ENCODE data around the gene RHBDL1.

RHBDL1 gene

DNA sequence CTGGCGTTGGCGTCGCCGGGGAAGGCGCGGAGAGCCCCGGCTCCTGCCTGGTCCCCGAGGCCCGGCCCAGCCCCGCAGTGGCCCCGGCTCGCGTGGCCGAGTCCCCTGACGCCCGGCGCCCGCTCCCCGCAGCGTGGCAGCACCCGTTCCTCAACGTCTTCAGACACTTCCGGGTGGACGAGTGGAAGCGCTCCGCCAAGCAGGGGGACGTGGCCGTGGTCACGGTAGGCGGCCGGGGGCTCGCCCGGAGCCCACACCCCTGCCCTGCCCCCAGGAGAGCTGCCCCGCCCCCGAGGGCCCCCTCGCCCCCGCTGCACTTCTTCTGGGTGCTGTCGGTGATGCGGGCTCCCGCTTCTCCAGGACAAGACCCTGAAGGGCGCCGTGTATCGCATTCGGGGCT lies 25.8 kb upstream of the RHBDL1 start:
- H3K27me3 ChIP-seq (ENCODE audit: control insufficient read depth, insufficient read depth, low read length) = no peaks in the 10 kb centered on the region
- peaks cover 28% of the 10 kb centered on the region for H3K36me3 ChIP-seq (ENCODE audit: control insufficient read depth, insufficient read depth, low read length)
- H3K4me1 ChIP-seq (ENCODE audit: control insufficient read depth, insufficient read depth, low read length) = no peaks in the 10 kb centered on the region
- no peak overlapping the region for H3K9ac ChIP-seq (ENCODE audit: low read depth, low read length)
- H3K9me3 ChIP-seq (ENCODE audit: control insufficient read depth, insufficient read depth, low read length) = no peaks in the 10 kb centered on the region
- H3K4me3 ChIP-seq (ENCODE audit: low read depth, low read length) = peak overlapping the region; percentile 79

DNA sequence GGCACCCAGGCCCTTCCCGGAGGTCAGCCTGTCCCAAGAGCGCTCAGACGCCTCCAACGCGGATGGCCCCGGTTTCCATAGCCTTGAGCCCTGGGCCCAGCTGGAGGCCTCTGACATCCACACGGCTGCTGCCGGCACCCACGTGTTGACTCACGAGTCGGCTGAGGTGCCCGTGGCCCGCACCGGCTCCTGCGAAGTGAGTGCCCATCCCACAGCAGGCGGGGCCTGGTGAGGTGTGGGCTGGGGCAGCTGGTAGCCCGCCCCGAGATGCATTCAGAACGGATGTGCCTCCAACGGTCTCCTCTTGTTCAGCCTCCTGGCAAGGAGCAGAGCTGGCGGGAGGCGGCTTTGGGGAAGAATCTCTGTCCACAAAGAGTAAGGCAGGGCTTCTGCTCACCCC lies 23.6 kb upstream of the RHBDL1 start:
- peaks cover 43% of the 10 kb centered on the region for H3K36me3 ChIP-seq (ENCODE audit: control insufficient read depth, insufficient read depth, low read length)
- no peaks in the 10 kb centered on the region for H3K4me1 ChIP-seq (ENCODE audit: control insufficient read depth, insufficient read depth, low read length)
- no peak overlapping the region for H3K4me3 ChIP-seq (ENCODE audit: low read depth, low read length)
- no peaks in the 10 kb centered on the region for H3K27me3 ChIP-seq (ENCODE audit: control insufficient read depth, insufficient read depth, low read length)
- H3K9me3 ChIP-seq (ENCODE audit: control insufficient read depth, insufficient read depth, low read length) = no peaks in the 10 kb centered on the region
- H3K9ac ChIP-seq (ENCODE audit: low read depth, low read length) = no peak overlapping the region

DNA sequence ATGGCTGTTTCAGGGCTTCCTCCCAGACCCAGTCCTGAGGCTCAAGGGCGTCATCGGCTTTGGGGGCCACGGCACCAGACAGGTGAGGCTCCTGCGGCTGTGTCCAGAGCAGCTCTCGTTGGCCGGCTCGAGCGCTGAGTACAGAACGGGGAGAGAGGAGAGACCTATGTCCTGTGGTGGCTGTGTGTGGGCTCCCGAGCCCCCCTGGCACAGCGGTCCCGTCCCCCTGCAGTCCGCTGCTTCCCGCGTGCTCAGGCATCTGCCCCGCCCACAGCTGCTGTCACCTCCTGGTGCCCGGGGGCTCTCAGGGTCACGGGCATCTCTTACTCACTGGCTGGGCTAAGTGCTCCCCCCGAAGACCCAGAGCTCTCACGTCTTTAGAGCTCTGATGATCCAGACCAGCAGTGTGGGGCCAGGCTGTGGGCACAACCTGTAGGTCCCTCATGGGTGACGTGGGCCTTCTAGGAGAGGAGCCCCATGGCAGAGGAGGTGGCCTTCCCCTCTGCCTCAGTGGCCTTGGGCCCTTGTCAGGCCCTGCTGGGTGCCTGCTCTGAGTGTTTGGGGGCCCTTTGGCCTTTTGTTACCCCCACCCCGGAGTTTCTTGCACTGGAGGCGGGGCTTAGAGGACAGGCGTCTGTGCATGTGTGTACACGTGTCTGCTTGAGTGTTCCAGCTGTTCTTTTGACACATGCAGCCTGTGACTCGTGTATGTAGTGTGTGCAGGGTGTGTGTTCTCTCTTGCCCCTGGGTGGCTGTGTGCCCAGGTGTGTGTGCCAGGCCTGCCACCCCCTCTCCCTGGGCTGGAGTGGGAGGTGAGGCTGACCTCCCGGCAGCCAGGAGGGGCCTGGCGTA lies 22.8 kb upstream of the RHBDL1 start:
- Histone ChIP-seq H3K4me1 (ENCODE audit: control insufficient read depth, insufficient read depth, low read length) (no peaks in the 10 kb centered on the region), H3K9ac (ENCODE audit: low read depth, low read length) (no peak overlapping the region), H3K4me3 (ENCODE audit: low read depth, low read length) (no peak overlapping the region), H3K27me3 (ENCODE audit: control insufficient read depth, insufficient read depth, low read length) (no peaks in the 10 kb centered on the region), H3K36me3 (ENCODE audit: control insufficient read depth, insufficient read depth, low read length) (peaks cover 46% of the 10 kb centered on the region), H3K9me3 (ENCODE audit: control insufficient read depth, insufficient read depth, low read length) (no peaks in the 10 kb centered on the region)

DNA sequence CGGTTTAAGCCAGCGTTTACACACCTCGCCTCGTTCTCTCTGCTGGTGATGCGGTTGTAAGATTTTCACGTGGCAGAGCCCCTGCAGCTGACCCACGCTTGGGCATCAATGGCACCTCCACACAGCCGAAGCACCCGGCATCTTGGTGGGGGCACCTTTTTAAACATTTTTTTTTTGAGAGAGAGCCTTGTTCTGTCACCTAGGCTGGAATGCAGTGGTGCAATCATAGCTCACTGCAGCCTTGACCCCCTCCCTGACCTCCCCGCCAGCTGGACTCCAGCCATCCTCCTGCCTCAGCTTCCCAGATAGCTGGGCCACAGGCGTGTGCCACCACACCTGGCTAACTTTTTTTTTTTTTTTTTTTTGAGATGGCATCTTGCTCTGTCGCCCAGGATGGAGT lies 21.4 kb upstream of the RHBDL1 start:
- no peak overlapping the region for H3K4me3 ChIP-seq (ENCODE audit: low read depth, low read length)
- no peak overlapping the region for H3K9ac ChIP-seq (ENCODE audit: low read depth, low read length)
- no peaks in the 10 kb centered on the region for H3K9me3 ChIP-seq (ENCODE audit: control insufficient read depth, insufficient read depth, low read length)
- peaks cover 55% of the 10 kb centered on the region for H3K36me3 ChIP-seq (ENCODE audit: control insufficient read depth, insufficient read depth, low read length)
- no peaks in the 10 kb centered on the region for H3K4me1 ChIP-seq (ENCODE audit: control insufficient read depth, insufficient read depth, low read length)
- no peaks in the 10 kb centered on the region for H3K27me3 ChIP-seq (ENCODE audit: control insufficient read depth, insufficient read depth, low read length)

DNA sequence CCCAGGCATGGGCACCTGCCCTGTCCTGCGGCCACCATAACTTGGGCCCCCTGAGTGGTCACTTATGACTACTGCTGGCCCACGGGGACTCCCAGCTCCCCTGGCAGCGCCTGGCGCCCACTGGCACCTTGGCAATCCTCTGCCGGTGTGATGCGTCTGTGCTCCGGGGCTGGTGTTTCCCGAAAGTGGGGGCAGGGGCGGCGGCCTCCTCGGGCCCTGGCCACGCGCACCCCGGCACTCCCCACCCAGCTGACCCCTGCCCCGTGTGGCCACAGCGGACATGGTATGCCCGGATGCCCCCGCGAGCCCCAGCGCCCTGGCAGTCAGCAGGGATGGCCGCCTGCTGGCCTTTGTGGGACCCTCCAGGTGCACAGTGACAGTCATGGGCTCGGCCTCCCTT lies 18.0 kb upstream of the RHBDL1 start:
- Histone ChIP-seq H3K4me1 (ENCODE audit: control insufficient read depth, insufficient read depth, low read length) (no peaks in the 10 kb centered on the region), H3K9me3 (ENCODE audit: control insufficient read depth, insufficient read depth, low read length) (no peaks in the 10 kb centered on the region), H3K36me3 (ENCODE audit: control insufficient read depth, insufficient read depth, low read length) (peaks cover 45% of the 10 kb centered on the region)

DNA sequence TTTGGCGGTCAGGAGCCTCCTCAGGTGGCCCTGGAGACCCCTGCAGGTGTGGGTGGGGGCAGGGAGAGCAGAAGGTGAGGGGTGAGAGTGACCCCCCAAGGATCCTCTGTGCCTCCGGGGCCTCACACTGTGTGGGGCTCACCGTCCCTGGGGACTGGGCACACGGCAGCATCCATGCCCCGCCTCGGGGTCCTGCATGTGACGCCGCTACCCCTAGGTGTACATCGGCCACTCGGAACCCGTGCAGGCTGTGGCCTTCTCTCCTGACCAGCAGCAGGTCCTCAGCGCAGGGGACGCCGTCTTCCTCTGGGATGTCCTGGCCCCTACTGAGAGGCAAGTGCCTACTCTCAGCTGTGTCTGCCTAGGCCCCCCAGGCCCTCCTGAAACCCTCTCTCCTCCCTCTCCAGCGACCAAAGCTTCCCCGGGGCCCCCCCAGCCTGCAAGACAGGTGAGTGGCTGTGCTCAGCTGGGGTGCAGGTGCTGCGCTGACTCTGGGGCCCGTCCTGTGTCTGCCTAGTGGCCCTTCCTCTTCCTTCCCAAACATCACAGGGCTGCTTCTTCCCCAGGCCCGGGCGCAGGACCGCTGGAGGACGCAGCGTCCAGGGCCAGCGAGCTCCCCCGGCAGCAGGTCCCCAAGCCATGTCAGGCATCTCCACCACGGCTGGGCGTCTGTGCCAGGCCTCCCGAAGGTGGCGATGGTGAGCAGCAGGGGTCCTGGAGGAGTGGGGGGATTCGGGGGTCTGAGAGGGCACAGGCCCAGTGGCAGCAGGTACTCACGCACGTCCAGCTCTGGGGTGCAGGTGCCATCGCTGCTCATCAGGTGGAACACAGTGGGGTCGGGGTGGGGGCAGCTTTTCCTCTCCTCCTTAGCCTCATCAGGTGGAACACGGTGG lies 16.5 kb upstream of the RHBDL1 start:
- Histone ChIP-seq H3K36me3 (ENCODE audit: control insufficient read depth, insufficient read depth, low read length) (peaks cover 41% of the 10 kb centered on the region), H3K27me3 (ENCODE audit: control insufficient read depth, insufficient read depth, low read length) (no peaks in the 10 kb centered on the region), H3K9me3 (ENCODE audit: control insufficient read depth, insufficient read depth, low read length) (no peaks in the 10 kb centered on the region), H3K4me3 (ENCODE audit: low read depth, low read length) (no peak overlapping the region), H3K9ac (ENCODE audit: low read depth, low read length) (no peak overlapping the region), H3K4me1 (ENCODE audit: control insufficient read depth, insufficient read depth, low read length) (no peaks in the 10 kb centered on the region)

More for the DNA sequence above, 18.0 kb upstream of the RHBDL1 start:
- H3K27me3 ChIP-seq (ENCODE audit: control insufficient read depth, insufficient read depth, low read length) = no peaks in the 10 kb centered on the region
- no peak overlapping the region for H3K9ac ChIP-seq (ENCODE audit: low read depth, low read length)
- H3K4me3 ChIP-seq (ENCODE audit: low read depth, low read length) = no peak overlapping the region

DNA sequence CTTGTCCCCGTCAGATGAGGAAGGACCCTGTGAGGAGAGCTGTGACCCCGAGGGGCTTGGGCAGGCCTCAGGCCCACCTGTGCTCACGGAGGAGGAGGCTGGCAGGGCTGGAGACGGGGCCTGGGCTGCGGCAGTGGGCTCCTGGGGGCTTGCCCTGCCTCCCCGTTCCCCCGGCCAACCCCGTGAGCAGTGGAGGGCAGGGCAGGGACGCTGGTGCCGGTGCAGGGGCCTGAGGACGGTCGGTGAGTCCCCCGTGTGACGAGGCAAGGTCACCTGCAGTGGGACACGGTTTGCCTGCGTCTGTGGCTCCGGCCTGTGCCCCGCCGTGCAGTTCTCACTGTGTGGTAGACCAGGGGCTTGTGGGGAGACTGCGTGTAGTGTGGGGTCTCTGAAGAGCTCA lies 15.9 kb upstream of the RHBDL1 start:
- Histone ChIP-seq H3K4me3 (ENCODE audit: low read depth, low read length) (no peak overlapping the region), H3K4me1 (ENCODE audit: control insufficient read depth, insufficient read depth, low read length) (no peaks in the 10 kb centered on the region), H3K36me3 (ENCODE audit: control insufficient read depth, insufficient read depth, low read length) (peaks cover 41% of the 10 kb centered on the region), H3K27me3 (ENCODE audit: control insufficient read depth, insufficient read depth, low read length) (no peaks in the 10 kb centered on the region), H3K9me3 (ENCODE audit: control insufficient read depth, insufficient read depth, low read length) (no peaks in the 10 kb centered on the region), H3K9ac (ENCODE audit: low read depth, low read length) (no peak overlapping the region)

DNA sequence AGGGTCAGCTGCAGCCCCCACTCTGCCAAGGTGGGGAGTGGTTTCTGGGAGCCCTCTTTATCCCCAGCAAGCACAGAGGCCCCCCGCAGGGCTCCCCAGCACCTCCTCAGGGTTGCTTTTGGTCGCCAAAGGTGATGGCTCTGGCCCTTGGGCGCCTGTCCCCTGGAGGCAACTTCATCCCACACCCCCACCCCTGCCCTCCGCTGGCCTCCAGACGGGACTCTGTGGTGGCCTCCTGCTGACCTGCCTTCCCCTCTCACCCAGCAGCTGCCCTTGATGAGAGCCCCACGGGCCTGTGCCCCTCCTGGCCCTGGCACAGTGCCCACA lies 15.4 kb upstream of the RHBDL1 start:
- peaks cover 41% of the 10 kb centered on the region for H3K36me3 ChIP-seq (ENCODE audit: control insufficient read depth, insufficient read depth, low read length)
- no peaks in the 10 kb centered on the region for H3K27me3 ChIP-seq (ENCODE audit: control insufficient read depth, insufficient read depth, low read length)
- no peak overlapping the region for H3K9ac ChIP-seq (ENCODE audit: low read depth, low read length)
- H3K9me3 ChIP-seq (ENCODE audit: control insufficient read depth, insufficient read depth, low read length) = no peaks in the 10 kb centered on the region
- H3K4me3 ChIP-seq (ENCODE audit: low read depth, low read length) = no peak overlapping the region
- no peaks in the 10 kb centered on the region for H3K4me1 ChIP-seq (ENCODE audit: control insufficient read depth, insufficient read depth, low read length)

DNA sequence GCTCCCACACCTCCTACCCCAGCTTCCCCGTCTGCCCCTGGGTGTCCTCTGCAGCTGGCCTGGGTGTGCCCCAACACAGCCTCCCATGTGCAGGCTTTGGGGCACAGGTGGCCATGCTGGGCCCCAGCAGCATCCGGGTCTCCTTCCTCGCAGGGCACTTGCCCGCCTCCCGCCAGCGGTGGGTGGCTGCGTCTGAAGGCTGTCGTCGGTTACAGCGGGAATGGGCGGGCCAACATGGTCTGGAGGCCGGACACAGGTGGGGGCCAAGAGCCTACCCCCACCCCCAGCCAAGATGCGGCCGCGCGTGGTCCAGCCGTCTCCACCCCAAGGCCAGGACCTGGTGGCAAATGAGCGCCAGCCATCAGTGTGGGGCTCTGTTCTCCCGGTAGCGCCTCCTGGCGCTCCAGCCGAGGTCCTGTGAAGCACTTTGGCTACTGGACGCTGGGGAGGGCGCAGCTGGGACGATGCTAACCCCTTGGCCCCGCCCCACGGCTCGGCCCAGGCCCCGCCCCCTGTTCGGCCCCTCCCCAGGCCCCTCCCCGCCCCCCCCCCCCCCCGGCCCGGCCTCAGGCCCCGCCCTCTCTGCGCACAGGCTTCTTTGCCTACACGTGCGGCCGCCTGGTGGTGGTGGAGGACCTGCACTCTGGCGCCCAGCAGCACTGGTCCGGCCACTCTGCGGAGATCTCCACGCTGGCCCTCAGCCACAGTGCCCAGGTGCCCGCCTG lies 14.8 kb upstream of the RHBDL1 start:
- peak overlapping the region; percentile 54 for H3K9ac ChIP-seq (ENCODE audit: low read depth, low read length)
- peaks cover 38% of the 10 kb centered on the region for H3K36me3 ChIP-seq (ENCODE audit: control insufficient read depth, insufficient read depth, low read length)
- no peaks in the 10 kb centered on the region for H3K9me3 ChIP-seq (ENCODE audit: control insufficient read depth, insufficient read depth, low read length)
- H3K4me3 ChIP-seq (ENCODE audit: low read depth, low read length) = no peak overlapping the region
- no peaks in the 10 kb centered on the region for H3K27me3 ChIP-seq (ENCODE audit: control insufficient read depth, insufficient read depth, low read length)
- no peaks in the 10 kb centered on the region for H3K4me1 ChIP-seq (ENCODE audit: control insufficient read depth, insufficient read depth, low read length)

DNA sequence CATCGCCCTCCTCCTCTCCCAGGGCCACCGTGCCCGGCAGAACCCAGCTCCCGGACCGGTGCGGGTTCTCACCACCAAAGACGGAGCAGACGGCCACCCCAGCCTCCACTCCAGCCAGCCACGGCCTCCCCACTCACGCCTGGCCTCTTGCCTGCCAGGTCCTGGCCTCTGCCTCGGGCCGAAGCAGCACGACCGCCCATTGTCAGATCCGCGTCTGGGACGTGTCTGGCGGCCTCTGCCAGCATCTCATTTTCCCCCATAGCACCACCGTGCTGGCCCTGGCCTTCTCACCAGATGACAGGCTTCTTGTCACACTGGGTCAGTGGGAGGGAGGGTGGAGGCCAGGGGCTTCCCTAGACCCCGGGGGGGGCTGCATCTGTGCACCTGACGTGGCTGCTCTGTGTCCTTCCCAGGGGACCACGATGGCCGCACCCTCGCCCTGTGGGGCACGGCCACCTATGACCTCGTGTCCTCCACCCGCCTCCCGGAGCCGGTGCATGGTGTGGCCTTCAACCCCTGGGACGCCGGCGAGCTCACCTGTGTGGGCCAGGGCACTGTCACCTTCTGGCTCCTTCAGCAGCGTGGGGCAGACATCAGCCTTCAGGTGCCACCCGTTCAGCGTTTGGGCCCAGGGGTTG lies 14.2 kb upstream of the RHBDL1 start:
- no peak overlapping the region for H3K4me3 ChIP-seq (ENCODE audit: low read depth, low read length)
- peaks cover 31% of the 10 kb centered on the region for H3K36me3 ChIP-seq (ENCODE audit: control insufficient read depth, insufficient read depth, low read length)

DNA sequence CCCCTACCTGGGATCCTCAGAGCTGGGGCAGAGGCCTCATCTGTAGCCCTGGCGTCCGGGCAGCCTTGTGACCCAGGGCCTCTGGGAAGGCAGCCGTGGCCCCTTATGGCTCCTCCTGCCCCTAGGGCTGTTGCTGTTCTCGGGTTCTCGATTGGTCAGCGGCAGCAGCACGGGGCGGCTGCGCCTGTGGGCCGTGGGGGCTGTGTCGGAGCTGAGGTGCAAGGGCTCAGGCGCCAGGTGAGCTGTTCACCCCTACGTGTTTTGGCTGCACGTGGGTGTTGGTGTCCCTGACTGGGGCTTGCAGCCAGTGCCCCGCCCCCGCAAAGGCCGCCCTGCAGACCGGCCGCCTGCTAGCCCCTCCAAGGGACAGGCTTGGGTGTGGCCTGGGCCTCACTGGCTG lies 13.4 kb upstream of the RHBDL1 start:
- Histone ChIP-seq H3K9ac (ENCODE audit: low read depth, low read length) (no peak overlapping the region), H3K36me3 (ENCODE audit: control insufficient read depth, insufficient read depth, low read length) (peaks cover 29% of the 10 kb centered on the region), H3K9me3 (ENCODE audit: control insufficient read depth, insufficient read depth, low read length) (no peaks in the 10 kb centered on the region), H3K4me1 (ENCODE audit: control insufficient read depth, insufficient read depth, low read length) (no peaks in the 10 kb centered on the region), H3K27me3 (ENCODE audit: control insufficient read depth, insufficient read depth, low read length) (no peaks in the 10 kb centered on the region), H3K4me3 (ENCODE audit: low read depth, low read length) (no peak overlapping the region)

More for the DNA sequence above, 14.2 kb upstream of the RHBDL1 start:
- Histone ChIP-seq H3K27me3 (ENCODE audit: control insufficient read depth, insufficient read depth, low read length) (no peaks in the 10 kb centered on the region), H3K4me1 (ENCODE audit: control insufficient read depth, insufficient read depth, low read length) (no peaks in the 10 kb centered on the region), H3K9me3 (ENCODE audit: control insufficient read depth, insufficient read depth, low read length) (no peaks in the 10 kb centered on the region), H3K9ac (ENCODE audit: low read depth, low read length) (peak overlapping the region; percentile 54)
